ENCODE measurements around the gene YIPF3. TPM values are rescaled to one million over a fixed set of nuclear protein-coding genes. Genes with fewer than 3 reads are reported as not detected.

The YIPF3 gene
- total RNA-seq, 1 experiment from 2014 or later = 81.3 TPM

DNA sequence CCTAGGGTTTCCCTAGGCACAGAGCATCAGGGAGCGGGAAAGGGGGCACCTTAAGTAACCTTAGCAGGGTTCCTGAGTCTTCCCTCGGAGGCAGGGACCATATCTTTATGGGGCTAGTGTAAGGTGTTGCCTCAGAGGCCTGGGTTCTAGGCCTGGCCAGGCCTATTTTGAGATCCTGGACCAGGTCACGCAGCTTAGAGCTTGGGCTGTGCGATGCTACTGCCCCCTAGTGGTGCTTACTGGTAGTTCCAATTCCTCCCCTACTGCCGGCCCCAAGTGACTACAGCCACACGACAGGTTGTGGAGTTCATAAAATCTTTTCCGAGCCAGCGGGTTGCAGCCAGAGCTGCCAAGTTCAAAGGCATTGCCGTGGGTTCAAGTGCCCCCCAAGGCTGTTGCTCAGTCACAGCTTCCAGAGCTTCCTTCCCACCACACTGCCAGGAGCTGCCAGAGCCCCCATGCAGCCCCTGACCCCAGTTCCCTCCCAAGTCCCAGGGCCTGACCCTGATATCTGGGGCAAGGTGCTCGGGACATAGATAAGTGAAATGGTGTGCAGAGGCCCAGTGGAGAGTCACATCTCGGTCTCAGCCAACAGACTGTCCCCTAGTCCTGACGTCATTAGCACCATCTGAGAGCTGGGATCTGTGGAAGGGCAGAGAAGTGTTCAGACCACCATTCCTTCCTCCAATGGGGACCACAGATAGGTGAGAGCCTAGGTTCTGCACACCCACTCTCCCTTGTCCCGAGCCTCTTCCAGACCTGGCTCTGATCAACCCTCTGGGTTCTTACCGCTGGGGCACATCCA lies 9.9 kb downstream of the YIPF3 start:
- TF ChIP-seq CTCF (IDR thresholded peaks at IDR 0.05) (peak; percentile 97), ZNF423 (CRISPR knock-in tag; IDR thresholded peaks at IDR 0.05) (no peak), ZNF263 (CRISPR knock-in tag; IDR thresholded peaks at IDR 0.05; ENCODE audit: low read depth) (no peak), FOXK1 (CRISPR knock-in tag; IDR thresholded peaks at IDR 0.05) (no peak), MLX (CRISPR knock-in tag; IDR thresholded peaks at IDR 0.05) (no peak), ZNF416 (CRISPR knock-in tag; IDR thresholded peaks at IDR 0.05) (0 out of 2 replicates have a peak, but pooled peaks have one; percentile 28), TP53 (CRISPR knock-in tag; IDR thresholded peaks at IDR 0.05) (no peak), GABPB1 (CRISPR knock-in tag; IDR thresholded peaks at IDR 0.05) (no peak), NFATC4 (CRISPR knock-in tag; IDR thresholded peaks at IDR 0.05) (no peak)
- POLR2A ChIA-PET = interaction anchor here (1.7 kb wide), 1 partner anchor 10 kb away, joined by 5 read pairs; no protein-coding TSS in a partner anchor

GRCh38 chr6:43506171-43506570 lies 10.6 kb downstream of the YIPF3 start:
- no peak overlapping the region for H3K4me3 Mint-ChIP-seq
- DNase-seq (ENCODE audit: low spot score) (no peak), ATAC-seq (no peak)
- no peaks in the 10 kb centered on the region for H3K9me3 Mint-ChIP-seq
- TF ChIP-seq, protein P1, sequence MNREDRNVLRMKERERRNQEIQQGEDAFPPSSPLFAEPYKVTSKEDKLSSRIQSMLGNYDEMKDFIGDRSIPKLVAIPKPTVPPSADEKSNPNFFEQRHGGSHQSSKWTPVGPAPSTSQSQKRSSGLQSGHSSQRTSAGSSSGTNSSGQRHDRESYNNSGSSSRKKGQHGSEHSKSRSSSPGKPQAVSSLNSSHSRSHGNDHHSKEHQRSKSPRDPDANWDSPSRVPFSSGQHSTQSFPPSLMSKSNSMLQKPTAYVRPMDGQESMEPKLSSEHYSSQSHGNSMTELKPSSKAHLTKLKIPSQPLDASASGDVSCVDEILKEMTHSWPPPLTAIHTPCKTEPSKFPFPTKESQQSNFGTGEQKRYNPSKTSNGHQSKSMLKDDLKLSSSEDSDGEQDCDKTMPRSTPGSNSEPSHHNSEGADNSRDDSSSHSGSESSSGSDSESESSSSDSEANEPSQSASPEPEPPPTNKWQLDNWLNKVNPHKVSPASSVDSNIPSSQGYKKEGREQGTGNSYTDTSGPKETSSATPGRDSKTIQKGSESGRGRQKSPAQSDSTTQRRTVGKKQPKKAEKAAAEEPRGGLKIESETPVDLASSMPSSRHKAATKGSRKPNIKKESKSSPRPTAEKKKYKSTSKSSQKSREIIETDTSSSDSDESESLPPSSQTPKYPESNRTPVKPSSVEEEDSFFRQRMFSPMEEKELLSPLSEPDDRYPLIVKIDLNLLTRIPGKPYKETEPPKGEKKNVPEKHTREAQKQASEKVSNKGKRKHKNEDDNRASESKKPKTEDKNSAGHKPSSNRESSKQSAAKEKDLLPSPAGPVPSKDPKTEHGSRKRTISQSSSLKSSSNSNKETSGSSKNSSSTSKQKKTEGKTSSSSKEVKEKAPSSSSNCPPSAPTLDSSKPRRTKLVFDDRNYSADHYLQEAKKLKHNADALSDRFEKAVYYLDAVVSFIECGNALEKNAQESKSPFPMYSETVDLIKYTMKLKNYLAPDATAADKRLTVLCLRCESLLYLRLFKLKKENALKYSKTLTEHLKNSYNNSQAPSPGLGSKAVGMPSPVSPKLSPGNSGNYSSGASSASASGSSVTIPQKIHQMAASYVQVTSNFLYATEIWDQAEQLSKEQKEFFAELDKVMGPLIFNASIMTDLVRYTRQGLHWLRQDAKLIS (CRISPR knock-in tag; IDR thresholded peaks at IDR 0.05; ENCODE audit: borderline replicate concordance) = no peak
- no peak for TF ChIP-seq JAZF1 (CRISPR knock-in tag; IDR thresholded peaks at IDR 0.05)
- TF ChIP-seq RORB (CRISPR knock-in tag; IDR thresholded peaks at IDR 0.05) = no peak
- no peak for TF ChIP-seq RELA (CRISPR knock-in tag; IDR thresholded peaks at IDR 0.05; ENCODE audit: borderline replicate concordance)
- TF ChIP-seq ZNF423 (CRISPR knock-in tag; IDR thresholded peaks at IDR 0.05) = no peak
- TF ChIP-seq, protein P2, sequence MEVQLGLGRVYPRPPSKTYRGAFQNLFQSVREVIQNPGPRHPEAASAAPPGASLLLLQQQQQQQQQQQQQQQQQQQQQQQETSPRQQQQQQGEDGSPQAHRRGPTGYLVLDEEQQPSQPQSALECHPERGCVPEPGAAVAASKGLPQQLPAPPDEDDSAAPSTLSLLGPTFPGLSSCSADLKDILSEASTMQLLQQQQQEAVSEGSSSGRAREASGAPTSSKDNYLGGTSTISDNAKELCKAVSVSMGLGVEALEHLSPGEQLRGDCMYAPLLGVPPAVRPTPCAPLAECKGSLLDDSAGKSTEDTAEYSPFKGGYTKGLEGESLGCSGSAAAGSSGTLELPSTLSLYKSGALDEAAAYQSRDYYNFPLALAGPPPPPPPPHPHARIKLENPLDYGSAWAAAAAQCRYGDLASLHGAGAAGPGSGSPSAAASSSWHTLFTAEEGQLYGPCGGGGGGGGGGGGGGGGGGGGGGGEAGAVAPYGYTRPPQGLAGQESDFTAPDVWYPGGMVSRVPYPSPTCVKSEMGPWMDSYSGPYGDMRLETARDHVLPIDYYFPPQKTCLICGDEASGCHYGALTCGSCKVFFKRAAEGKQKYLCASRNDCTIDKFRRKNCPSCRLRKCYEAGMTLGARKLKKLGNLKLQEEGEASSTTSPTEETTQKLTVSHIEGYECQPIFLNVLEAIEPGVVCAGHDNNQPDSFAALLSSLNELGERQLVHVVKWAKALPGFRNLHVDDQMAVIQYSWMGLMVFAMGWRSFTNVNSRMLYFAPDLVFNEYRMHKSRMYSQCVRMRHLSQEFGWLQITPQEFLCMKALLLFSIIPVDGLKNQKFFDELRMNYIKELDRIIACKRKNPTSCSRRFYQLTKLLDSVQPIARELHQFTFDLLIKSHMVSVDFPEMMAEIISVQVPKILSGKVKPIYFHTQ (CRISPR knock-in tag; IDR thresholded peaks at IDR 0.05) = no peak
- no peak for TF ChIP-seq SMAD4 (CRISPR knock-in tag; IDR thresholded peaks at IDR 0.05)
- no peak for TF ChIP-seq ZNF121 (CRISPR knock-in tag; IDR thresholded peaks at IDR 0.05)
- TF ChIP-seq ZNF512 (CRISPR knock-in tag; IDR thresholded peaks at IDR 0.05; ENCODE audit: borderline replicate concordance) = no peak
- peaks cover 28% of the 10 kb centered on the region for H3K27me3 Mint-ChIP-seq (ENCODE audit: low read depth)
- peaks cover 11% of the 10 kb centered on the region for H3K4me1 Mint-ChIP-seq
- no peak overlapping the region for H3K27ac Mint-ChIP-seq
- POLR2A ChIA-PET = interaction anchor here (1.7 kb wide), 1 partner anchor 10 kb away, joined by 5 read pairs; no protein-coding TSS in a partner anchor
- H3K36me3 Mint-ChIP-seq = peaks cover 32% of the 10 kb centered on the region
- CTCF ChIA-PET = interaction anchor here (0.8 to 4.6 kb wide), 17 partner anchors 8 to 277 kb away, joined by 3 to 75 read pairs (median 7); partner anchors contain the start of genes DLK2, DNPH1, POLR1C and YIPF3

More for the DNA sequence above, 9.9 kb downstream of the YIPF3 start:
- peak; percentile 63 for ATAC-seq
- CTCF ChIA-PET = interaction anchor here (0.8 to 4.6 kb wide), 21 partner anchors 9 to 278 kb away, joined by 3 to 75 read pairs (median 5); partner anchors contain the start of genes ABCC10, DLK2, DNPH1 and POLR1C
- peaks cover 17% of the 10 kb centered on the region for H3K4me1 Mint-ChIP-seq
- no peaks in the 10 kb centered on the region for H3K9me3 Mint-ChIP-seq
- H3K36me3 Mint-ChIP-seq = peaks cover 29% of the 10 kb centered on the region
- H3K4me3 Mint-ChIP-seq = no peak overlapping the region
- H3K27ac Mint-ChIP-seq = no peak overlapping the region
- peak; percentile 81 for DNase-seq (ENCODE audit: low spot score)
- H3K27me3 Mint-ChIP-seq (ENCODE audit: low read depth) = peaks cover 28% of the 10 kb centered on the region

Data from WTC11 (cell line).